Amniotic epithelial cell (primary cell): Measurements from ENCODE around the gene P2RY6.

Source experiments
- DNase-seq: peaks from one replicate; pipeline ENCODE4 v3.0.0-alpha.2; 2010; ENCODE audit warnings: low read depth

P2RY6 gene

DNA sequence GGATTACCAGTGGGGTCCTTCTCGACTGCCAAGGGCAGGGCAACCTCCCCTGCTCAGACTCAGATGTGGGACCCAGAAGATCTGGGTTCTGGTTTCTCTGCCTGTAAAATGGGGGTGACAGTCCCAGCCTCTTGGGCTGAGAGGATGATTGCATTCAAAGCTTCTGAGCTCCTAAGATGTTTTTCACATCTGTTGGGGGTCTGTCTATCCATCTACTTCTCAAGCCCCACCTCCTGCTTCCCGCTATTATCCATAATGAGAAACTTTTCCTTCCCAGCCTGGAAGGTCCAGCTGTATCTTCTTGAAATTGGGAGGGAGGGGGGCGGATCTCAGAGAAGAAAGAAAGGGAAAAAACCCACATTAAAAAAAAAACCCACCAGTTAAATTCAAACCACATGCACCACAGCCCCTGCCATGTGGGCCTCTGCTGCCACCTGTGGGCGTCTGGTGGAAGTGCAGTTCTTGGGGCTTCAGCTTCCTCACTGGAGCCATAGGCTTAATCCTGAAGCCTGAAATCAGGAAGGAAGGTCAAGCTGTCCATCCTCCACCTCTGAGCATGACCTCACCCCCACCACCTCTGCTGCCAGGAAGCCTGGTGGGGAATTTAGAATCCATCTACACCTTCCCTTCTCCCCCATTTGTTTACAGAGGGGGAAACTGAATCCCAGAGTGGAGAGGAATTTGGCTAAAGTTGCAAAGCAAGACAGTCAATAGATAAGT is 63.2 kb downstream of the P2RY6 start:
- peak; percentile 68 for DNase-seq

DNA sequence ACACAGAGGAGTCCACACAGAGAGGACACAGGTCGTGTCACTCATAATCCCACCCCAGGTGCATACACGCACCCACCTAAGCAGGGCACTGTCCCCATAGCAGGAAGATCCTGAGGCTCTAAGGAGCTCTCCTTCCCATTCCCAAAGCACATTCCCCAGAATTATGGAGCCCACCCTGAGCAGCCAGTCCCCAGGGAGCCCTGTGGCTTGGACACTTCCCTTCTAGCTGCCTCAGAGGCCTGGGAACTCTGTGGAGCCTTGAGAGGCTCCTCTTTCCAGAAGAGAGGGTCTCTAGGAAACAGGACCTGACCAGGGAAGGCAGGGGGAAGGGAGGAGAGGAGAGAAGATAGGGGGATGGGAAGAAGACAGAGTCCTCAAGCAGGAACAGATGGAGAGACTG is 65.7 kb downstream of the P2RY6 start:
- DNase-seq: no peak

DNA sequence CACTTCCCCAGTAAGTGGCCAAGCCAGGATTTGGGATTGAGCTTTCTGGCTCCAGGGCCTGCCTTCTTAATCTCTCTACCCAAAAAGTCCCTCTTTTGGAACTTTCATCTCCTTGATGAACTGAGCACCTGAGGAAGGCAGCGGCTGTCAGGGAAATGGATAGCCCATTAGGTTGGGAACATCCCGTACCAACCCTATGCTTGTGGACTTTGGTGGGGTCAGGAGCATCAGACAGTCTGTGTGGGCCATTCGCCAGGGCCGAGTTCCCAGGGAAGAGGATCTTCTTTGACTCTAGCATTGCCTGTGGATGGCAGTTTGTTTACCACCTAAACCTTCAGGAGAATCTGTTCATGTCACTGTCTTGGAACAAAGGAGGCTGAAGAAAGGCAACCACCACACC is 66.1 kb downstream of the P2RY6 start:
- DNase-seq: no peak

DNA sequence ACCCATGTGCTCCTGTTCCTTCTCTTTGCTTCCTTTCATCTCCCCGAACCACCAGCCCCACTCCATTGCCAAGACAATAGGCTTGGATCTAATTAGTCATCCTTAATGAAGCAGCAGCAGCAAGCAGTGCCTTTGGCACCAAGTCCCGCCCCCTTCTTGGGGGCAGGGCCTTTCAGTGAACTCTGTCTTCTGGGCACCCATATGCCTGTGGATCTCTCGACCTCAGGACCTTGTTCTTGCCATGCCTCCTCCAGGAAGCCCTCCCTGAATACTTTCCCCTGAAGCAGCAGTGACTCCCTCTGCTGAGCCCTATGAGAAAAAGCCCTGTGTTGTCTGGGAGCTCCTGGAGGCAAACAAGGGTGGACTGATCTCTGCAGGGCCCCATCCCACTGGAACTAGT is 68.0 kb downstream of the P2RY6 start:
- DNase-seq: no peak

DNA sequence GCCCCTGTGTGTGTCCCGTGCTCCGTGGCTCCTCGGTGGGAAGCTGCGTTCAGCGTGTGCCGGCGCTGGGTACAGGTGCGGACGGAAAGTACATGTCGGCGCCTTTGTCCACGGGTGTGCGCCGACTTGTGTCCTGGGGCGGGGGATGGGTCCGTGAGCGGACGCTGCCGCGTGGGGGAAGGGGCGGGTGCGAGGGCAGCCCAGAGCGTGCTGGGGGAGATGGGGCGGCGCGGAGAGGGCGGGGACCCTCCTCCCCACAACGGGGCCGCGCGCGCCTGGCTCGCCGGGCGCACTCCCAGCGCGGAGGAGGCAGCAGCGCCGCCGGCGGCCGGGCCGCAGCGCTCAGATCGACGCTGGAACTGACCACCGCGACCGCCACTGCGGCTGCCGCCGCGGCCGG is 70.5 kb downstream of the P2RY6 start:
- DNase-seq: no peak

DNA sequence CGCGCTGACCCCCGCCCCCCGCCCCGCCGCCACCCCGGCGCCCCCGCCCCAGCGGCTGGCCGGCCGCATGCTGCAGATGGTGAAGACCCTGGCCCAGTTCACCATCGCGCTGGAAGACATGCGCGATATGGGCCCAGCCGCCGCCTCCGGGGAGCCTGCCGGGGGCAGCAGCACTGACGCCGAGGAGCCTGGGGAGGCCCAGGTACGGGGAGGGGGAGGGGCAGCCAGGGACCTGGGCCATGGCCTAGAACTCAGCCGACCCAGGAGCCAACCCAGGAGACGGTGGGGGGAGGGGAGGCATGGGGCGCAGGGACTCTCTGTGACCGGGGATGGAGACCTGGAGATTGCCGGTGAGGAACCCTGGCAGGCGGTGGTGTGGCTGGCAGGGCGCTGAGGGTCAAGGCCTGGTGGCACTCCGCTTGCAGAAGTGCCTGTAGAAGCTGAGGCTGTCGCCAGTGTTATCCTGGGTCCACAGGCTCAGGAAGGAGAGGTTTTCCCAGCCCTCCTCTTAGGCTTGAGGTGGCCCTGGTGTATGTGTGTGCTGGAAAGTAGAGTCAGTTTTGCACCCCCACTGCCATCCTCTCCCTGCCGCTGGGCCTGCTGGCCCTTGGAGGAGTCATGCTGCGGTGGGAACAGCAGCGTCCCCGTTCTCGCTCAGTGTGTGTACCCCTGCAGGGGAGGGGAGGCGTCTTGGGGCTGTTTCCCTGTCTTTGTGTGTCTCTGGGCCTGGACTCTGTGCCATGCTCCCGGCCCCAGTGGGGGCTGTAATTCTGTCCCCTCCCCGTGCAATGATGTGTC is 71.1 kb downstream of the P2RY6 start:
- no peak for DNase-seq

DNA sequence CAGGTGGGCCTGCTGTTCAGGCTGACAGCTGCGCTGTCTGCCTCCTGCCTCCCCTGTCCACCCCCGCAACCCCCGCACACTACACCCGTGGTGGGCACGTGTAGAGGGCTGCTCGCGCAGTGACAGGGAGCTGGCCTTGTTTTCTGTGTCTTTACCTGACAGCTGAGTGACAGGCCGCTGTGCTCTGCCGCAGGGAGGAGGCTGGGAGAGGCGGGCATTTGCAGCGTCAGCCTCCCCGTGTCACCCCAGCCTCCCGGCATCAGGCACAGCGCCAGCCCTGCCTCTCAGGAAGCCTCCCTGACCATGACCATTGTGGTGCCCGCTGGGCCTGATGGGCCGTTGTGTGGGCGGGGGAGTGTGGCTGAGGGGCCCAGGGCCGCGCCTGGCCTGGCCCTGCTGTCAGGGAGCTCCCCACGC is 72.1 kb downstream of the P2RY6 start:
- DNase-seq: no peak

DNA sequence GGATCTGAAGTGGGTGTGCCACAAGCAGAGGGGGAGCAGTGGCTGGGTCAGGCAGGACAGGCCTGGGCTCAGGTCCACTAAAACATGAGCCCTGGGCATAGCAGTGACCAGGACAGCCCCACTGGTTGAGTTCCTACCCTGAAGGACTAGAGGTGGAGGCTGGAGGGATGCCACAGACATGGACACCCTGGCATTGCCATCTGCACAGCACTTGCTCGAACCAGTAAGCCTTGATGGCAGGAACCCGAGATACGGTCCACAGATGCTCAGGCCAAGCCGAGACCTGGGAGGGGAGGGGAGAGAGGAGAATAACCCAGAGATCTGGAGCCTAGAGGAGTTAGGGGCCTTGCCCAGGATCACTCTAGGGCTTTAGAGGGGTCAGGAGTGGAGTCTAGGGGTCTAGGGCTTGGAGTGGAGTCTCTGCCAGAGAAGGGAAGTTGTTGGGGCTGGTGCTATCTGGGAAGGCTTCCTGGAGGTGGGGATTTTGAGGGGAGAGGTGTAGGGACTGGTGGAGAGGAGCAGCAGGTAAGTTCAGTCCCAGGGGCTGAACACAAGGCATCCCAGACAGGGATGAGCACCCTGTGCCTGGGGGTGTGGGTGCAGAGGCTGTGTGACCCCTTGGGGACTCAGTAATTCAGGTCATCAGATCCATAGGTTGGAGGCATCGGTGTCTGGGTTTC is 73.5 kb downstream of the P2RY6 start:
- no peak for DNase-seq

DNA sequence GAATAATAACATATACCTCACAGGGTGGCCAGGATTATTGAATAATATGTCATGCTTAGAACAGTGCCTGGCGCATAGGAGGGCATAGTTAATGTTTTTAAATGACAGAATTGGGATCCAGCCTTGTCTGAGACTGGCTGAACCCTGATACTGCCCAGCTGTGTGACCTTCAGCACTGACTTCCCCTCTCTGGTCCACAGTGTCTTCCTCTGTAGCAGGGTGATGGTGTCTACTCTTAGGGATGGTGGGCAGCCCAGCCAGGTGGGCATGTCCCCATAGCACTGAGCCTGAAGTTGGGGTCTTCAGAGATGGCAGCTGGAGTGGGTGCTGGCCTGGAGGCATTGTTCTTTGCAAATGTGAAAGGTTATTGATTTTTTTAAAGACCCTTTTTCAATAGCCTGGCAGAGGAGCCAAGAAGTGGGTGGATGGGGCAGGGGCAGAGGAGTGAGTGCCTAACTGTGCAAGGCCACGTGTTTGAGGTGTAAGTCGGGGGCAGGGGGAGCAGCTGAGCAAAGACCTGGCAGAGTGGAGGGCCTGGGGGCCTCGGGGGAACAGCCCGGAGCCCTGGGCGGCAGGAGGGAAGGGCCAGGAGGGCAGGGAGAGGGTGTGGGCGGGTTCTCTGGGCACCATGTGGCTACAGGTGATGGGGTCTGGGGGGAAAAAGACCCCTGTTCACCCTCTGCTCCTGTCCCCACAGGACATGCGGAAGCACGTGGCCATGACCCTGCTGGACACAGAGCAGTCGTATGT is 74.2 kb downstream of the P2RY6 start:
- no peak for DNase-seq

DNA sequence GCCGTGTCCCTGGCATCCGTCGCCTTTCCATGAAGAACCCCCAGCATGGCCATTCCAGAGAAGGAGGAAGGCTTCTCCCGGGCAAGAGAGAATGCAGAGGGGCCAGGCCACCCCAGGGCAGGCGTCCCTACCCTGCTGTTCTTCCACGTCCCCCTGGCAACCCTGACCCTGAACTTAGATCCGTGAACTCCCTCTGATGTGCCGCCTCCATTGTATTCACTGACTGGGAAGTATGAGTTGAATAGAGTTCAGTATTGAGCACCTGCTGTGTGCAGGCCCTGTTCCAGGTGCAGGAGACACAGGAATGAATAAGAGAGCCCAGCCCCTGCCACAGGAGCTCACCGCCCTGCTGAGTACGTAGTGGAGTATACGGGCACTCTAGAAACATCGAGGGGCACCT is 74.9 kb downstream of the P2RY6 start:
- no peak for DNase-seq
